Fibroblast of lung (primary cell): ENCODE results near the gene PPP1R14B. TPM values are rescaled to one million over a fixed set of nuclear protein-coding genes. Genes with fewer than 3 reads are reported as not detected.

ENCODE experiments used
- DNase-seq, 2 donors: peaks; one replicate each; pipeline versions ENCODE4 v3.0.0 to v3.0.0-alpha.2; 2010; ENCODE audit warnings: low read depth in 2 of 2
- H2AFZ ChIP-seq: 2 replicates; pipeline ENCODE4 v1.5.1; 2012; ENCODE audit warnings: low read length, control low read depth, inconsistent platforms
- H3K27ac ChIP-seq: 2 replicates; pipeline ENCODE4 v1.5.1; 2011; ENCODE audit warnings: low read length, control low read depth; ENCODE audit not compliant: insufficient read depth
- H3K27me3 ChIP-seq: 2 replicates; pipeline ENCODE4 v1.5.1; 2011; ENCODE audit warnings: mild to moderate bottlenecking, low read length; ENCODE audit not compliant: control insufficient read depth, insufficient read depth
- H3K36me3 ChIP-seq: 2 replicates; pipeline ENCODE4 v1.5.1; 2011; ENCODE audit warnings: low read length; ENCODE audit not compliant: control insufficient read depth, insufficient read depth
- H3K4me1 ChIP-seq: 2 replicates; pipeline ENCODE4 v1.5.1; 2011; ENCODE audit warnings: low read length; ENCODE audit not compliant: control insufficient read depth, insufficient read depth; ENCODE audit errors: extremely low read depth
- H3K4me2 ChIP-seq: 2 replicates; pipeline ENCODE4 v1.5.1; 2011; ENCODE audit warnings: low read length, control low read depth; ENCODE audit not compliant: insufficient read depth; ENCODE audit errors: extremely low read depth
- H3K4me3 ChIP-seq, 4 experiments: fragments of 200-600 bp in 1 of 4; sonication (generic) in 1 of 4; replicated peaks in 1 of 4; 2 replicates each; pipeline ENCODE4 v1.5.1; 2011 to 2016; ENCODE audit warnings: low read length in 4 of 4, low read depth in 3 of 4, mild to moderate bottlenecking in 3 of 4, control low read depth in 2 of 4, inconsistent platforms in 1 of 4, mixed read lengths in 1 of 4; ENCODE audit not compliant: insufficient read depth in 1 of 4; ENCODE audit errors: control extremely low read depth in 1 of 4
- H3K79me2 ChIP-seq: 2 replicates; pipeline ENCODE4 v1.5.1; 2012; ENCODE audit warnings: mild to moderate bottlenecking, low read length, inconsistent platforms; ENCODE audit not compliant: control insufficient read depth, insufficient read depth
- H3K9ac ChIP-seq: 2 replicates; pipeline ENCODE4 v1.5.1; 2011; ENCODE audit warnings: mild to moderate bottlenecking, low read length, control low read depth; ENCODE audit not compliant: insufficient read depth
- H3K9me3 ChIP-seq: 2 replicates; pipeline ENCODE4 v1.5.1; 2012; ENCODE audit warnings: low read depth, low read length; ENCODE audit not compliant: control insufficient read depth, insufficient read depth
- H4K20me1 ChIP-seq: 2 replicates; pipeline ENCODE4 v1.5.1; 2011; ENCODE audit warnings: low read length; ENCODE audit not compliant: control insufficient read depth, insufficient read depth; ENCODE audit errors: extremely low read depth
- CTCF ChIP-seq, 2 donors: IDR thresholded peaks in 1 of 2; conservative IDR thresholded peaks in 1 of 2; 1 replicate in 1 of 2; 2 replicates in 1 of 2; pipeline ENCODE4 v1.5.1; 2011 to 2012; ENCODE audit warnings: low read length in 2 of 2, control low read depth in 1 of 2, inconsistent platforms in 1 of 2, low read depth in 1 of 2, mild to moderate bottlenecking in 1 of 2
- EZH2 ChIP-seq: IDR thresholded peaks from 2 replicates; pipeline ENCODE4 v1.5.1; 2012; ENCODE audit warnings: low read length, control low read depth, mild to moderate bottlenecking; ENCODE audit errors: missing control alignments
- polyA plus RNA-seq, 2 donors: library from polyadenylated mRNA; depleted of rRNA in 1 of 2; stranded (reverse) in 1 of 2; unstranded in 1 of 2; fragments of >200 nt; gene quantifications; 2 replicates each; pipeline ENCODE4 v1.2.1, GENCODE V29; 2011 to 2012; ENCODE audit warnings: missing spikeins in 1 of 2
- total RNA-seq: library from RNA; depleted of rRNA; stranded (reverse); fragments of >200 nt; gene quantifications from 2 replicates; pipeline ENCODE4 v1.2.1, GENCODE V29; 2014

PPP1R14B gene
- total and polyA plus RNA-seq, 2 donors (not counting 1 experiment from before 2014, with no cell fraction given): 107 to 122 TPM

DNA sequence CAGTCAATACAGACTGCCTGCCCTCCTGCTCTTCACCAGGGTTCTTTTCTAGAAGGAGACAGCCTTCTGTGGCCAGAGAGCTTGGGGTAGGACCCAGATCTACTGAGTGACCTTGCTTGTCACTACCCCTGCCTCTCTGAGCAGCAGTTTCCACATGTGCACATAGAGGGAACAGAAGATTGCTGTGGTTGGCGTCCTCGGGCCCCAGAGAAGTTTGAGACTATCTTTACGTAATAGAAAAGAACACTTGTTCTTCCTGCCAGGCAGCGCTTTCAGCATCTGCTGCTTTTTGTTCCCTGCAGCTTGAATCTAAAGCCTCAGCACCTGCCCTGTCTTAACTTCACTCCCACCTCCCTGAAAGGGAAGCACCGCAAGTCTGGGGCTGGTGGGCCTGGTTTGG is 7.7 kb downstream of the PPP1R14B start:
- no peak overlapping the region for H2AFZ ChIP-seq
- H3K27ac ChIP-seq: no peak overlapping the region
- H4K20me1 ChIP-seq: no peaks in the 10 kb centered on the region
- H3K9ac ChIP-seq: no peak overlapping the region
- no peaks in the 10 kb centered on the region for H3K9me3 ChIP-seq
- H3K4me3 ChIP-seq: no peak overlapping the region
- no peak for TF ChIP-seq CTCF (conservative IDR thresholded peaks at IDR 0.05 in 1 of 2, IDR thresholded peaks at IDR 0.05 in 1 of 2; ENCODE audit: low read depth in 1 of 2, low read length in 2 of 2)
- no peak for TF ChIP-seq EZH2
- peaks cover 16% of the 10 kb centered on the region for H3K36me3 ChIP-seq
- DNase-seq: no peak
- H3K27me3 ChIP-seq: no peaks in the 10 kb centered on the region
- no peak overlapping the region for H3K4me2 ChIP-seq
- H3K79me2 ChIP-seq: peaks cover 23% of the 10 kb centered on the region
- H3K4me1 ChIP-seq: peaks cover 15% of the 10 kb centered on the region

- Histone ChIP-seq H3K9me3 (no peaks in the 10 kb centered on the region), H3K4me1 (peaks cover 9% of the 10 kb centered on the region), H3K4me2 (no peak overlapping the region), H3K4me3 (no peak overlapping the region), H2AFZ (no peak overlapping the region), H3K9ac (no peak overlapping the region), H3K27ac (no peak overlapping the region), H4K20me1 (no peaks in the 10 kb centered on the region), H3K79me2 (peaks cover 16% of the 10 kb centered on the region), H3K36me3 (peaks cover 14% of the 10 kb centered on the region), H3K27me3 (no peaks in the 10 kb centered on the region)
- TF ChIP-seq EZH2 (no peak), CTCF (conservative IDR thresholded peaks at IDR 0.05 in 1 of 2, IDR thresholded peaks at IDR 0.05 in 1 of 2; ENCODE audit: low read depth in 1 of 2, low read length in 2 of 2) (no peak)
- no peak for DNase-seq
Measured at GRCh38 chr11:64238076-64238475, 8.7 kb downstream of the PPP1R14B start.

- Histone ChIP-seq H3K36me3 (peaks cover 13% of the 10 kb centered on the region), H3K79me2 (peaks cover 14% of the 10 kb centered on the region), H2AFZ (no peak overlapping the region), H3K9ac (no peak overlapping the region), H3K4me2 (no peak overlapping the region), H3K27me3 (no peaks in the 10 kb centered on the region), H3K27ac (no peak overlapping the region), H3K4me1 (peaks cover 7% of the 10 kb centered on the region), H3K4me3 (no peak overlapping the region), H4K20me1 (no peaks in the 10 kb centered on the region), H3K9me3 (no peaks in the 10 kb centered on the region)
- TF ChIP-seq EZH2: no peak
- no peak for TF ChIP-seq CTCF (conservative IDR thresholded peaks at IDR 0.05 in 1 of 2, IDR thresholded peaks at IDR 0.05 in 1 of 2; ENCODE audit: low read depth in 1 of 2, low read length in 2 of 2)
- DNase-seq: no peak
Measured at GRCh38 chr11:64237484-64237951, 9.2 kb downstream of the PPP1R14B start.
